Bronchial epithelial cell (primary cell): ENCODE results near the gene KATNAL2. TPM values are rescaled to one million over a fixed set of nuclear protein-coding genes. Genes with fewer than 3 reads are reported as not detected.

ENCODE experiments used
- DNase-seq: peaks from one replicate; pipeline ENCODE4 v3.0.0-alpha.2; 2010; ENCODE audit warnings: low read depth
- FAIRE-seq: peaks from 2 replicates; lab custom pipeline; 2011; peaks lifted over from hg19 to GRCh38; lab: Jason Lieb, UNC
- H3K27me3 ChIP-seq: 2 replicates; pipeline ENCODE4 v1.5.1; 2011; ENCODE audit warnings: low read length; ENCODE audit not compliant: control insufficient read depth, insufficient read depth
- H3K36me3 ChIP-seq: 2 replicates; pipeline ENCODE4 v1.5.1; 2011; ENCODE audit warnings: low read length; ENCODE audit not compliant: control insufficient read depth, insufficient read depth
- H3K4me3 ChIP-seq: 2 replicates; pipeline ENCODE4 v1.5.1; 2011; ENCODE audit warnings: mild to moderate bottlenecking, low read depth, low read length, control low read depth
- CTCF ChIP-seq: IDR thresholded peaks from 2 replicates; pipeline ENCODE4 v1.5.1; 2011; ENCODE audit warnings: mild to moderate bottlenecking, moderate library complexity, low read length, control low read depth, inconsistent platforms; ENCODE audit not compliant: insufficient read depth, severe bottlenecking
- total RNA-seq: library from RNA; depleted of rRNA; stranded (reverse); fragments of >200 nt; gene quantifications from 2 replicates; pipeline ENCODE4 v1.2.1, GENCODE V29; 2014

Gene KATNAL2
- total RNA-seq, 1 donor from 2014 or later, result under 0.01 TPM

GRCh38 chr18:47121146-47121545, 203.7 kb downstream of the KATNAL2 start:
- FAIRE-seq, result no peak
- Histone ChIP-seq H3K4me3 (no peak overlapping the region), H3K27me3 (no peaks in the 10 kb centered on the region), H3K36me3 (no peaks in the 10 kb centered on the region)
- TF ChIP-seq CTCF, result no peak
- no peak for DNase-seq

- no peak for FAIRE-seq
These were observed 223.9 kb downstream of the KATNAL2 start for GRCh38 chr18:47141289-47141688.

GRCh38 chr18:47143153-47143552, 225.8 kb downstream of the KATNAL2 start:
- FAIRE-seq (no peak), DNase-seq (no peak)
- Histone ChIP-seq H3K36me3 (no peaks in the 10 kb centered on the region), H3K27me3 (no peaks in the 10 kb centered on the region), H3K4me3 (no peak overlapping the region)
- TF ChIP-seq CTCF, result no peak

More at GRCh38 chr18:47141289-47141688, 223.9 kb downstream of the KATNAL2 start:
- Histone ChIP-seq H3K36me3 (no peaks in the 10 kb centered on the region), H3K27me3 (no peaks in the 10 kb centered on the region), H3K4me3 (no peak overlapping the region)
- DNase-seq, result no peak
- no peak for TF ChIP-seq CTCF

- TF ChIP-seq CTCF, result no peak
- no peaks in the 10 kb centered on the region for H3K36me3 ChIP-seq
- DNase-seq (no peak), FAIRE-seq (no peak)
- no peak overlapping the region for H3K4me3 ChIP-seq
- no peaks in the 10 kb centered on the region for H3K27me3 ChIP-seq
These were observed 226.6 kb downstream of the KATNAL2 start for GRCh38 chr18:47143899-47144485.

GRCh38 chr18:47146206-47146605, 228.8 kb downstream of the KATNAL2 start:
- no peak for DNase-seq
- no peaks in the 10 kb centered on the region for H3K27me3 ChIP-seq
- no peak for FAIRE-seq

More at GRCh38 chr18:47146206-47146605, 228.8 kb downstream of the KATNAL2 start:
- no peak overlapping the region for H3K4me3 ChIP-seq
- H3K36me3 ChIP-seq, result no peaks in the 10 kb centered on the region
- TF ChIP-seq CTCF, result no peak
